GM12878 (cell line): ENCODE results near the gene GPR78.

Source experiments
- CTCF ChIP-seq, 3 experiments: IDR thresholded peaks in 2 of 3; conservative IDR thresholded peaks in 1 of 3; 2 replicates each; pipeline ENCODE4 v1.5.1; 2011; ENCODE audit warnings: low read depth in 3 of 3, low read length in 3 of 3, mild to moderate bottlenecking in 3 of 3, control low read depth in 2 of 3, moderate library complexity in 2 of 3, inconsistent platforms in 1 of 3, mixed read lengths in 1 of 3; ENCODE audit not compliant: control insufficient read depth in 2 of 3, insufficient read depth in 1 of 3; ENCODE audit errors: extremely low read depth in 1 of 3
- EGR1 ChIP-seq, 2 experiments: IDR thresholded peaks; 1 replicate in 1 of 2; 2 replicates in 1 of 2; pipeline ENCODE4 v1.6.1; 2011 to 2012; ENCODE audit warnings: low read depth in 2 of 2, low read length in 2 of 2, borderline replicate concordance in 1 of 2, mild to moderate bottlenecking in 1 of 2, moderate library complexity in 1 of 2
- EP300 ChIP-seq, 2 experiments: fragments of 150-350 bp in 1 of 2; IDR thresholded peaks; 2 replicates each; pipeline ENCODE4 v1.6.1; 2011 to 2012; ENCODE audit warnings: low read depth in 2 of 2, low read length in 2 of 2, borderline replicate concordance in 1 of 2, improper control_type of control experiment in 1 of 2, inconsistent platforms in 1 of 2; ENCODE audit not compliant: control insufficient read depth in 1 of 2
- EZH2 ChIP-seq: IDR thresholded peaks from 2 replicates; pipeline ENCODE4 v1.6.1; 2012; ENCODE audit warnings: low read depth, mild to moderate bottlenecking, control low read depth, inconsistent platforms, low read length, borderline replicate concordance; ENCODE audit not compliant: control insufficient read depth
- NR2F1 ChIP-seq: fragments of 450-650 bp; conservative IDR thresholded peaks from 2 replicates; pipeline ENCODE4 v1.6.1; 2017; ENCODE audit warnings: mild to moderate bottlenecking
- POLR2A ChIP-seq: IDR thresholded peaks from 2 replicates; pipeline ENCODE4 v1.6.1; 2011; ENCODE audit warnings: low read depth, mild to moderate bottlenecking, low read length
- POLR2AphosphoS5 ChIP-seq: IDR thresholded peaks from 2 replicates; pipeline ENCODE4 v1.6.1; 2011; ENCODE audit warnings: mild to moderate bottlenecking, low read length, inconsistent platforms
- RAD21 ChIP-seq: IDR thresholded peaks from 2 replicates; pipeline ENCODE4 v1.6.1; 2011; ENCODE audit warnings: mild to moderate bottlenecking, low read depth, low read length, moderate library complexity; ENCODE audit not compliant: insufficient read depth
- SIN3A ChIP-seq: IDR thresholded peaks from 2 replicates; pipeline ENCODE4 v1.6.1; 2012; ENCODE audit warnings: low read depth, low read length, improper control_type of control experiment
- SUZ12 ChIP-seq: fragments of 200-600 bp; sonication (generic); IDR thresholded peaks from one replicate; pipeline ENCODE4 v1.6.1; 2018; ENCODE audit warnings: antibody characterized with exemption, mild to moderate bottlenecking; ENCODE audit not compliant: unreplicated experiment
- TF ChIP-seq, protein P1 (sequence below): IDR thresholded peaks from 2 replicates; pipeline ENCODE4 v1.6.1; 2012; ENCODE audit warnings: low read depth, low read length, improper control_type of control experiment

- TF ChIP-seq SUZ12 (no peak), CTCF (IDR thresholded peaks at IDR 0.05 in 2 of 3, conservative IDR thresholded peaks at IDR 0.05 in 1 of 3; ENCODE audit: control insufficient read depth in 2 of 3, extremely low read depth in 1 of 3, insufficient read depth in 1 of 3, low read depth in 3 of 3, low read length in 3 of 3) (no peak), EGR1 (IDR thresholded peaks at IDR 0.05; ENCODE audit: borderline replicate concordance in 1 of 2, low read depth in 2 of 2, low read length in 2 of 2) (no peak), EZH2 (no peak), EP300 (IDR thresholded peaks at IDR 0.05; ENCODE audit: borderline replicate concordance in 1 of 2, control insufficient read depth in 1 of 2, low read depth in 2 of 2, low read length in 2 of 2) (no peak), POLR2AphosphoS5 (no peak), SIN3A (no peak), POLR2A (no peak), RAD21 (no peak), NR2F1 (no peak)
- TF ChIP-seq, protein P1, sequence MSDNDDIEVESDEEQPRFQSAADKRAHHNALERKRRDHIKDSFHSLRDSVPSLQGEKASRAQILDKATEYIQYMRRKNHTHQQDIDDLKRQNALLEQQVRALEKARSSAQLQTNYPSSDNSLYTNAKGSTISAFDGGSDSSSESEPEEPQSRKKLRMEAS, result no peak
These were observed 15.6 kb upstream of the GPR78 start for GRCh38 chr4:8564595-8564994.
